SK-N-MC (cell line): ENCODE measurements around the gene FBXL13.

Experiments used
- DNase-seq: peaks from one replicate; pipeline ENCODE4 v3.0.0-alpha.2; 2011; ENCODE audit warnings: low read depth, low spot score
- H3K27ac ChIP-seq: fragments of 200-600 bp; sonication (generic); 2 replicates; pipeline ENCODE4 v1.5.1; 2016; ENCODE audit warnings: mixed run types
- H3K36me3 ChIP-seq: fragments of 200-600 bp; sonication (generic); 2 replicates; pipeline ENCODE4 v1.6.1; 2017; ENCODE audit warnings: antibody characterized with exemption, low read length, mixed read lengths; ENCODE audit not compliant: insufficient read depth
- H3K4me3 ChIP-seq: fragments of 200-600 bp; sonication (generic); 2 replicates; pipeline ENCODE4 v1.5.1; 2016
- H3K9ac ChIP-seq: fragments of 200-600 bp; sonication (generic); 2 replicates; pipeline ENCODE4 v1.8.0; 2017; ENCODE audit warnings: mixed run types, mixed read lengths; ENCODE audit not compliant: insufficient read length
- H3K9me3 ChIP-seq: fragments of 200-600 bp; sonication (generic); 2 replicates; pipeline ENCODE4 v1.6.1; 2017; ENCODE audit warnings: low read depth, mild to moderate bottlenecking, antibody characterized with exemption, low read length, moderate library complexity, mixed read lengths
- EZH2 ChIP-seq: fragments of 200-600 bp; sonication (generic); IDR thresholded peaks from one replicate; pipeline ENCODE4 v1.6.1; 2017; ENCODE audit warnings: antibody characterized with exemption
- FOXP2 ChIP-seq: optimal IDR thresholded peaks from 2 replicates; pipeline ENCODE3; 2011; ENCODE audit warnings: mild to moderate bottlenecking, moderate library complexity; ENCODE audit not compliant: insufficient read depth; ENCODE audit errors: extremely low read length, control extremely low read depth
- POLR2AphosphoS5 ChIP-seq: IDR thresholded peaks from 2 replicates; pipeline ENCODE4 v1.6.1; 2012; ENCODE audit warnings: mild to moderate bottlenecking, low read depth, low read length, borderline replicate concordance

Gene FBXL13

GRCh38 chr7:103074519-103075336, at the start of gene FBXL13, which contains the start of gene ARMC10:
Gene FBXL13 (minus strand): TSS chr7:103074796.
Gene ARMC10 (plus strand): TSS chr7:103075140. CDS start chr7:103075273, 133 bp downstream.
- no peaks in the 10 kb centered on the region for H3K9me3 ChIP-seq
- peak within 1 kb of the TSS; percentile 91 for H3K9ac ChIP-seq
- peak within 1 kb of the TSS; percentile 88 for H3K4me3 ChIP-seq
- DNase-seq = no peak
- TF ChIP-seq FOXP2 = no peak
- TF ChIP-seq POLR2AphosphoS5 = peak; percentile 73
- TF ChIP-seq EZH2 = no peak
- H3K36me3 ChIP-seq = peaks cover 5% of the 10 kb centered on the region; the same call in 1 of the 2 replicates
- H3K27ac ChIP-seq = no peak within 1 kb of the TSS; the same call in 1 of the 2 replicates

GRCh38 chr7:103123529-103123928, 48.9 kb upstream of the FBXL13 start:
- H3K36me3 ChIP-seq = peaks cover 77% of the 10 kb centered on the region
- DNase-seq = no peak

GRCh38 chr7:103121641-103122040, 47.0 kb upstream of the FBXL13 start:
- no peak for DNase-seq
- H3K27ac ChIP-seq = no peak overlapping the region
- TF ChIP-seq POLR2AphosphoS5 (no peak), EZH2 (no peak), FOXP2 (no peak)
- H3K9me3 ChIP-seq = no peaks in the 10 kb centered on the region
- no peak overlapping the region for H3K4me3 ChIP-seq
- H3K36me3 ChIP-seq = peaks cover 63% of the 10 kb centered on the region
- H3K9ac ChIP-seq = no peak overlapping the region

More at GRCh38 chr7:103123529-103123928, 48.9 kb upstream of the FBXL13 start:
- H3K4me3 ChIP-seq = no peak overlapping the region
- H3K9ac ChIP-seq = no peak overlapping the region
- H3K9me3 ChIP-seq = no peaks in the 10 kb centered on the region
- H3K27ac ChIP-seq = no peak overlapping the region
- TF ChIP-seq POLR2AphosphoS5 = no peak

- no peak overlapping the region for H3K27ac ChIP-seq
- H3K9me3 ChIP-seq = no peaks in the 10 kb centered on the region
- no peak overlapping the region for H3K4me3 ChIP-seq
- H3K9ac ChIP-seq = no peak overlapping the region
- TF ChIP-seq POLR2AphosphoS5 = no peak
- TF ChIP-seq EZH2 = no peak
- TF ChIP-seq FOXP2 = no peak
- no peak for DNase-seq
- H3K36me3 ChIP-seq = peaks cover 55% of the 10 kb centered on the region
Measured at GRCh38 chr7:103120362-103120761, 45.8 kb upstream of the FBXL13 start.

GRCh38 chr7:103119791-103120291, 45.2 kb upstream of the FBXL13 start:
- TF ChIP-seq POLR2AphosphoS5 (no peak), EZH2 (no peak), FOXP2 (no peak)
- Histone ChIP-seq H3K9ac (no peak overlapping the region), H3K9me3 (no peaks in the 10 kb centered on the region), H3K4me3 (no peak overlapping the region), H3K27ac (no peak overlapping the region), H3K36me3 (peaks cover 56% of the 10 kb centered on the region)
- DNase-seq = no peak

- Histone ChIP-seq H3K36me3 (peaks cover 52% of the 10 kb centered on the region), H3K9me3 (no peaks in the 10 kb centered on the region), H3K9ac (no peak overlapping the region), H3K27ac (no peak overlapping the region), H3K4me3 (no peak overlapping the region)
- no peak for DNase-seq
- TF ChIP-seq POLR2AphosphoS5 (no peak), EZH2 (no peak), FOXP2 (no peak)
Measured at GRCh38 chr7:103117465-103117864, 42.9 kb upstream of the FBXL13 start.

GRCh38 chr7:103116991-103117390, 42.4 kb upstream of the FBXL13 start:
- no peak for DNase-seq
- TF ChIP-seq POLR2AphosphoS5 (no peak), EZH2 (no peak), FOXP2 (no peak)
- H3K27ac ChIP-seq = no peak overlapping the region
- no peak overlapping the region for H3K9ac ChIP-seq
- no peaks in the 10 kb centered on the region for H3K9me3 ChIP-seq
- H3K4me3 ChIP-seq = no peak overlapping the region
- H3K36me3 ChIP-seq = peaks cover 47% of the 10 kb centered on the region

GRCh38 chr7:103116511-103116910, 41.9 kb upstream of the FBXL13 start:
- Histone ChIP-seq H3K36me3 (peaks cover 42% of the 10 kb centered on the region), H3K4me3 (no peak overlapping the region), H3K9me3 (no peaks in the 10 kb centered on the region), H3K9ac (no peak overlapping the region), H3K27ac (no peak overlapping the region)
- DNase-seq = no peak
- TF ChIP-seq POLR2AphosphoS5 (no peak), FOXP2 (no peak), EZH2 (no peak)
